AML-193 (cell line): ENCODE data around the gene MRPS18A.

Experiments used
- DNase-seq, 2 experiments: peaks; one replicate each; lab custom pipeline; 2025; lab: John Stamatoyannopoulos, UW

The MRPS18A gene

DNA sequence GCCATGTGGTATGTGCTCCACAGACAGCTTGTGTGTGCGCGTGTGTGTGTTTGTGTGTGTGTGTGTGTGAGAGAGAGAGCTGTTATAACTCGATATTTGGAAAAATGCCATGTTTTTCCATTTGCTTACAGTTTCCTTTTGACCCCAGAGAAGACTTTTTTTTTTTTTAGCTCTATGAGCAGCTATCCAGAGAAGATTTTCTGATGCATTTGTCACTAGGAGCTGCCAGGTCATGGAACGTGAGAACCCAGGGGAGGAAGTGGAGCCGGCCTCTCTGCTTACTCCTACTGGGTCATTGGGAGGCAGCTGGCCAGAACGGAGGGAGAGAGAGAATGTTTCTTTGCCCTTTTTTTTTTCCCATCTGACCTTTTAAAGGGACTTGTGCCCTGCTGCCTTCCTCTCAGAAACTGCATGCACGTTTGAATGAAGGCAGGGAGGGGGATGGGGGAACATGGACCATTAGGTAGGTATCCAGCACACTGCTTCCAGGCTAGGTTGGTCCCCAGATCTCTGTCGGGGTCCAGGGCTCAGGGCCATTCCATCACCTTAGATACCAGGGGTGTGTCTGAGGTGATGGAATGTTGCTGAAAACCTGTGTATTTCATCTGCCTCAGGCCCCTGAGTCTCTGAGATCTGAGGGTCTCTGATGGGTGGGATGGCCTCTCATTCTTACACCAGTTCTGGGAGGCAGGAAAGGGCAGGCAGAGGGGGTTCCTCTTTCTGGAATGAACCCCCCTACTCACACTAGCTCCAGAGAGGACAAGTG, 11.2 kb upstream of the MRPS18A start:
- no peak for DNase-seq

- no peak for DNase-seq
Measured at GRCh38 chr6:43697421-43697820, 9.8 kb upstream of the MRPS18A start.

GRCh38 chr6:43695967-43696291, 8.3 kb upstream of the MRPS18A start:
- DNase-seq, result no peak

DNA sequence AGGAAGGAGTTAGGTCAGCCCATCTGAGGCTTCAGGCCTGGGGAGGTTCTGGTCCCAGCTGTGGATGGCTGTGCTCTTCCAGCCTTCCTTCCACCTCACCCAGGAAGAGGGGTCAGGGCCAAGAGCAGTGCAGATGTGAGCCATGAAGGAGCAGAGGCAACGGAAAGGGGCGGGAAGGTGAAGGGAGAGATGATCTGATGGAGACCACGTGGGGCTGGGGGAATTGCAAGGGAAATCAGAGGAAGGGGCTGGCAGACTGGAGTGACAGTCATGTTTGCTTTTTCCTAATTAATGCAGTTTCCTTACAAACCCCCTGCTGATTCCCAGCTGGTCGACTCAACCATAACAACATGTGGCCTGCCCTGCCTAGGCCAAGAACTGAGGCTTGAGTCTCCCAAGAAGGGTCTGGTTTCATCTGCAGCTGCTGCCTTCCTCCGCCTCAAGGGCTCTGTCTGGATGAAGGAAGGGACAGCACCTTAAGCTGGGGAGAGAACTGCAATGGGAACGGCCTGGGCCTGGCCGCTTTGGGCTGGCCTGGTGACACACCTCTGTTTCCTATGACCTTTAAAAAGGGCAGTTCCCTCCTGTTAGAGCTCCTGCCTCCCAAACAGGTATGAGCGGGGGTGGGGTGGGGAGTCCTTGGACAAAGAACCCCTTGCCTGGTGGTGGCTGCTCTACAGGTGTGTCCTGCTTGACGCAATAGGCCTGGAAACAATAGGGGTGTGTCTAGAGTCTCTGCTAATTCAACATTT, 7.8 kb upstream of the MRPS18A start:
- no peak for DNase-seq

DNA sequence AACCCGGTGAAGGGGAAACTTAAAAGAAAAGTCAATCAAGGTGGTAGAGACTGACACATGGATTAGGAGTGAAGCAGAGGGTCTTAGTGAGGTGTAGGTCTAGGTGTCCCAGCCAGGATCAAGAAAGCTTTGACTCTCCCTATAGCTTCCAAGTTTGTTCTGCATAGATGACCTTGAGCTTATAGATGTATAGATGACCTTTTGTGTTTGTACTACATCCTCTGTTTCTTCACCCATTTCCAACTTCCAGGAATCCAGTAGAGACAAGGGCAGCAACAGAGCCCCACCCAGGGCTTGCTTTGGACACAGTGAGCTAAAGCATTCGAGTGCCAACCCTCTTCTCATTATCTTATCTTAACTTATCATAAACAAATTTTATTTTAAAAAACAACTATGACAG, 1.8 kb upstream of the MRPS18A start:
- no peak for DNase-seq

GRCh38 chr6:43687079-43687436, 533 bp downstream of the MRPS18A start:
- DNase-seq, result no peak

GRCh38 chr6:43683708-43684455, 3.7 kb downstream of the MRPS18A start:
- DNase-seq, result peak; percentile 50 to 63

DNA sequence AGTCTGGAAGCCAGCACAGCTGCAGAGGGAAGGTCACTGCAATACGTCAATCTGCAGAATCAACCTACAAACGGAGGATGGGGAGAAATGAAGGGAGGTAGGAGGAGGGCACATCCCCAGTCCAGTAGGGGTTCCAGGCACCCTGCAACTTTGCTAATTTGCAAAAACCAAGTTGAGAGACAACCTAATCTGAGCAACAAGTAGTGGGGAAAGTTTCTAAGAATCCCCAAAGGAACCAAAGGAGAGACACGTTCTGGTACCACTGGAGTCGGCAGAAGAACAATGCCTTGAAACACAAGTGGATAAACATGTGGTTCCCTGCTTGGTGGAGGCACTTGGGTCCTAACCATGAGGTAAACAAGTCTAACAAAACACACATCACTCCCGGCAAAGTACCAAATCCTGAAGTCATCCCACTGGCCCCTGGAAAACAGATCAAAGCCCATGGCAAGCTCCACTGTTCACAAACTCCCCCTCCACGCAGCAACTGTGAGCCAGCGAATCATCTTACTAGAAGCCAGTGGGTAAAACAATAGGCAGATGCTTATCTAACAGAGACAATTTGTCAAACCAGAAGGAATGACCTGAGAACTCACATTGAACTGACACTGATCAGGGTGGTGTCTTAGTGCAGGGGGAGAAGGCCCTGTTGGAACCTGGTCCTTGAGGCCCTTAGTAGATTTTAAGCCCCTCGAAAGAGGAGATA, 4.7 kb downstream of the MRPS18A start:
- DNase-seq, result no peak

DNA sequence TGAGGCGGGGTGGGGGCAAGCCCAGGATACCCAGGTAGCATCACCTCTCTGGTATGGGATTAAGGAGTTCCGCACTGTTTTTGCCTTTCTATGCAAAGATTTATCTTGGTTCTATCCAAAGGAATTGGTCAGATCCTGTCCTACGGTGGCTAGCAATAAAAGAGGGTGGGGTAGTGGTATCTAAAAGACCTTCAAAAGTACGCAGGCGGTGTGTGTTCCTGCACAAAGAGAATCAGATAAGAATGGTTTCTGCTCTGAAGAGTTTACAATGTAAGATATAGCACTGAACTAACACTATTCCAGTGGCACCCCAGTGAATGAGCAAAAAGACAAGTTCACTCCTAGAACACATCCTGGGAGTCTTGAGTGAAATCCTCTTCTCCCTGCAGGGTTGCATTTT, 6.3 kb downstream of the MRPS18A start:
- DNase-seq, result no peak

- DNase-seq, result no peak
Measured at GRCh38 chr6:43680308-43681200, 7.0 kb downstream of the MRPS18A start.

- DNase-seq, result no peak
Measured at GRCh38 chr6:43679057-43679456, 8.5 kb downstream of the MRPS18A start.

DNA sequence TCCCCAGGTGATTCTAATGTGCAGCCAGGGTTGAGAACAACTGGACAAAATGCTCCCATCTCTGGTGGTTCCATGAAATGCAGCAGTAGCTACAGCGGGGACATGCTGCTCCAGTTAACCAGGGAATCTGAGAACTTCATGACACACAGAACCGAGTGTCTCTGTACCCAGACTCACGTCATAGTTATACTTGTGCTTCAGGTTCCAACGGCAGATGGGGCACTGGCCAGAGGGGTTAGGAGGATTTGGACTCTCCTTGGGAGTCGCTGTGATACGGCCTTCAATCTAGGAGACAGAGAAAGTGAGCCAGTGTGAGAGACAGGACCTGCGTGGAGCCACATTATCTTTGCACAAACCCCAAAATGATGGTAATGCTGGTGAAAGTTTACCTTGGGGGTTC, 9.2 kb downstream of the MRPS18A start:
- no peak for DNase-seq

GRCh38 chr6:43677759-43678158, 9.8 kb downstream of the MRPS18A start:
- no peak for DNase-seq

- DNase-seq, result no peak
Measured at GRCh38 chr6:43676962-43677606, 10.5 kb downstream of the MRPS18A start.

DNA sequence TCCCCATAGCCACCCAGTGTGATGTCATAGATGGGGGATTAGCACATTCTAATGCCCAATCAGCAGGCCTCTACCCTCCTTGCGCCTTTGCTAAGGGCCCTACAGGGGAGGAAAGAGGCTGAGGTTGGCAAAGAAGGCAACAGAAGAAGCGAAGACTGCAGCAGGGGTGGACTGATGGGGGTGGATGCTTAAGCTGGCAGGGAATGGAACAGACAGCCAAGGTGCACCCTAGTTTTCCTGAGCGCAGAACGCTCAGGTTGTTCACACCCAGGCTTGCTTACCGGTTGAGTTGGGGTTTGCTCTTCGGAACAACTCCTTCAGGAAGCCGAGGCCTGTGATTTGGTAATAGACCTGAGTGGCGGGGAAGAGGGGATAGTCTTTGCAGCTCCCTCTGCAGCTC, 12.7 kb downstream of the MRPS18A start:
- DNase-seq, result no peak

DNA sequence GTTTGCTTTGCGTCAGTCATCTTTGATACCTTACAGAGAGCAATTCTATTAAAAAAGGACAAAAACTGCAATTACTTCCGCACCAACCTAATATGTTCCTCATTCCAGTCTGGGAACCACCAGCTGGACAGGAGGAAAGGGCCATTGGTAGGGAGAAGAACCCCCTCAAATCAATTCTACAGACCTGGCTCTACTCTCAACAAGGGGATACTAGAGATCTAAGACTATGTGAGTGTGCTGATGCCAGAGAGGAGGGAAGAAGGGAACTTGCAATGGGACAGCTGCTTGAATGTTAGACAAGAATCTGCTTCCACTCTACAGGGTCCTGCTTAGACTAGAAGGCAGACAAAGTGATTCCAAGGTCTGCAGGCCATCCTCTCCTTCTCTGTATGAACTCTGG, 13.3 kb downstream of the MRPS18A start:
- no peak for DNase-seq

DNA sequence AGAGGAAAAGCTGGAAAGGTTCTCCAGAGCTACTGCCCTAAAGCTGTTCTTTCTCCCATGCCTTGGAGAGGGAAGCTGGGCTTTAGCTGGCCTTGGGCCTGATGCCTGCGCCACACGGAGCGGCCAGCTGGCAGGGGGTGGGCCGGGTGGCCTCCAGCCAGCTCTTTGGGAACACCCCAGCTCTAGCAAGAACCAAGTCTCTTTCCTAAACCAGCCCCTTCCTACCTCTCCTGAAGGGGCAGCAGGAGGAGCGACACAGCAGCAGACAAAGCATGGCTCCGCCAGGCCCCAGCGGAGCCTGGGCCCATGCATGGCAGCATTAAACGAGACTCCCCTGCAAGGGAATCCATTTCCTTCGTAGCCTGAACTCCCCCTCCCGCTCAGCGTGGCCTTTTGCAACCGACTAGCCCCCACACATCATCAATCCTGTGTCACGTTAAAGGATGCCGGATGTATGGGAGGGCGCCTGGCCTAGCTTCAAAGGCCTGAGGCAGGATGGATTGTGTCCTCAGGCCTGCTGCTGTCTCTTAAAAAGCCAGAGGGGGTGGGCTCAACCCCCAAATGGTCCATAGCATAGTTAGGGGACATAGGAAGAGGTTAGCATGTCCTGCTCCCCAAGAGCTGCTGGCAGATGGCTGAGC, 14.0 kb downstream of the MRPS18A start:
- DNase-seq, result no peak

- no peak for DNase-seq
Measured at GRCh38 chr6:43671801-43672690, 15.5 kb downstream of the MRPS18A start.
